NCI-H460 (cell line): ENCODE results near the gene CD82. TPM values are rescaled to one million over a fixed set of nuclear protein-coding genes. Genes with fewer than 3 reads are reported as not detected.

Source experiments
- DNase-seq: peaks from one replicate; pipeline ENCODE4 v3.0.0-alpha.2; 2016; ENCODE audit warnings: low read depth; ENCODE audit errors: extremely low read depth
- total RNA-seq: library from RNA; depleted of rRNA; stranded (reverse); fragments of >200 nt; shearing (Covaris generic); gene quantifications from 2 replicates; pipeline ENCODE4 v1.2.3, GENCODE V29; 2014

The CD82 gene
- total RNA-seq, 1 experiment from 2014 or later: 0.17 TPM

GRCh38 chr11:44597358-44598012 is 32.0 kb downstream of the CD82 start:
- DNase-seq: no peak

GRCh38 chr11:44598831-44599230 is 33.4 kb downstream of the CD82 start:
- no peak for DNase-seq

GRCh38 chr11:44600261-44600660 is 34.8 kb downstream of the CD82 start:
- DNase-seq: no peak

GRCh38 chr11:44600839-44601383 is 35.4 kb downstream of the CD82 start:
- DNase-seq: no peak

- DNase-seq: no peak
Observed at GRCh38 chr11:44601471-44602370, 36.3 kb downstream of the CD82 start.

- DNase-seq: no peak
Observed at GRCh38 chr11:44602891-44603310, 37.4 kb downstream of the CD82 start.

GRCh38 chr11:44604171-44604581 is 38.7 kb downstream of the CD82 start:
- DNase-seq: no peak

- no peak for DNase-seq
Observed at GRCh38 chr11:44605068-44605708, 39.7 kb downstream of the CD82 start.

- DNase-seq: no peak
Observed at GRCh38 chr11:44605965-44606364, 40.5 kb downstream of the CD82 start.

GRCh38 chr11:44606472-44606871 is 41.0 kb downstream of the CD82 start:
- DNase-seq: no peak

GRCh38 chr11:44607319-44607962 is 42.0 kb downstream of the CD82 start:
- no peak for DNase-seq

GRCh38 chr11:44607987-44608386 is 42.5 kb downstream of the CD82 start:
- DNase-seq: no peak

GRCh38 chr11:44608651-44608990 is 43.2 kb downstream of the CD82 start:
- no peak for DNase-seq

GRCh38 chr11:44608991-44609782 is 43.7 kb downstream of the CD82 start:
- DNase-seq: no peak

GRCh38 chr11:44609783-44610155 is 44.3 kb downstream of the CD82 start:
- DNase-seq: no peak

- no peak for DNase-seq
Observed at GRCh38 chr11:44610186-44610955, 44.9 kb downstream of the CD82 start.

GRCh38 chr11:44611088-44611487 is 45.6 kb downstream of the CD82 start:
- no peak for DNase-seq

GRCh38 chr11:44611687-44612434 is 46.4 kb downstream of the CD82 start:
- DNase-seq: no peak

- no peak for DNase-seq
Observed at GRCh38 chr11:44613153-44613552, 47.7 kb downstream of the CD82 start.
